ENCODE measurements around the gene DHH.
"Not testable (repeated sequence)": the region's sequence is repeated elsewhere in the genome, so short reads cannot be mapped to it uniquely, and the experiment has no call there.

DHH gene

DNA sequence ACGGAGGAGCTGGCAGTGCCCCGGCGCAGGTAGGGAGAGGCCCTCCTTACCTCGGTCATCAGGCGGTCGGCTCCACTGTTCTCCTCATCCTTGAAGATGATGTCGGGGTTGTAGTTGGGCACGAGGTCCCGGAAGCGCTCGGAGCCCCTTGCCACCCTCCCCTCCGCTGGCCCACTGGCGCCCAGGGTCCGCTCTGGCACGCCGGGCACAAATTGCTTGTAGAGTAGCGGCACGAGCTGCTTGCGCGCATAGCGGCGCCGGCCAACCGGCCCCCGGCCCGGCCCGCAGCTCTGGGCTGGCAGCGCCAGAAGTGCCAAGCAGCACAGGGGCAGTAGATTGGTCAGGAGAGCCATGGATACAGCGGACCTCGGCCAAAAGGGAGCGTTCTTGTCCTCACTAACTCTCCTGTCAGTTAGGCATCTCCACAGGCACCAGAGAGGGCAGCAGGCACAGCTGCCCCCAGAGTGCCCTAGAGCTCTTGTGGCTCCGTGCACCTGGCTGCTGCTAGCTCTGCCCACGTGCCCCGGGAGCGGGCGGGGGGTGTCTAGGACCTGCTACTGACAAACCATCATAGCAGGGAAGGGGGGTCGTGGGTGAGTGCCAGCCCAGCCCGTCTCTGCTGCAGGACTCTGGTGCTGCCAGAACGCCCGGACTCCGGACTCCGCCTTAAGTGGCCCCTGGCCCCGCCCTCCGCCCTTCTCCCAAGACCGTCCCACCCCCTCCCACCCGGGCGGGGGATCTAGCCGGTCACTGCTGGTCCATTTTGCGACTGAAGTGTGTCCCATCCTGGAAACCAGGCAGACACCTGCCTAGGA, at the start of gene DHH:
Gene DHH (minus strand): TSS at position 642 of the 815 bp plus-strand sequence. CDS start 289 bp downstream, at position 353.
- DNase-seq, result peak; percentile 10

DNA sequence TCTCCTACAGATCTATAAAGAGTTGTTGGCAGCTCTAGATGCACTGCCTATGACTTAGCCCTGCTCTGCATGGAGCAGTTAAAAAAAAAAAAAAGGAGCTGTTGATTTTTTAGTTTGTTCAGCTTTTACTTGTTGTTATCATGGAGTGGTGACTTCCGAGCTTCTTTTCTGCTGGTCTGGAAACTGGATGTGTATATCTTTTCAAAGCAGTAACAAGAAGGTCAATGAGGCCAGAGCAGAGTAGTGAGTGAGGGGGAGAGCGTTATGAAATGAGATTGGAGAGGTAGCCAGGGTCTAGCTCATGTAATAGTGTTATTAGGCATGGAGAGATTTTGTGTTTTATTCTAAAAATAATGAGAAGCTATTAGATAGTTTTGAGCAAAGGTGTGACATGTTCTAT, 49.8 kb upstream of the DHH start:
- DNase-seq, result no peak

DNA sequence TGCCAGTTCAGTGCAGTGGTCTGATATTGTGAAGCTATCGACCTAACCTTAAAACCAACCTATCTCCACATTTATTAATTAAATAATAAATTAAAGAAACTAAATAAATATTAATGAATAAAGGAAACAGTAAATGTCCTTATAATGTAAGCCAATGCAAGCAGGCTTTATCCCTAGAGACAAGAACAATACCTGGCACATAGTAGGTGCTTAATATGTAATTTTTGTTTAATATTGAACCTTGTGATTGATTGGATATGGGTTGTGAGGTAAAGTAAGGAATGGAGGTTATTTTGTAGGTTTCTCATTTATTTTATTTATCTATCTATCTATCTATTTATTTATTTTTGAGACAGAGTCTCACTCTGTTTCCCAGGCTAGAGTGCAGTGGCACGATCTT, 44.4 kb upstream of the DHH start:
- no peak for DNase-seq

DNA sequence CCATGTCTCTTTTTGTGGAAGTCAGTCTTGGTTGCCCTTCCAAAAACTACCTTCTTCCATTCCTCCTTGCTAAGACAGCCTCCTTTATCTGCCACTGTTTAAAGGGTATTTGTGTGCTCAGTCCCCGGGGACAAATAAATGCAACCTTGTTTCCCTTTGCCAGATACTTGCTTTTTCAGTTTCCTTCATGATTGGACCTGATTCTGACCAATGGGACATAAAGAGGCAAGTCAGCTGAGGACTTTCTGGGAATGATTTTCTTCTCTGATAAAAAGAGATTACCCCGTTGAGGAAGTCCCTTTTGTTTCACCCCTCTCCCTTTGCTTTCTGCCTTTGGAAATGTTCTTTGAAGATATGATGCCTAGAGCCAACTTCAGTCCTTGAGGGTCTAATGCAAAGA, 44.0 kb upstream of the DHH start:
- no peak for DNase-seq

DNA sequence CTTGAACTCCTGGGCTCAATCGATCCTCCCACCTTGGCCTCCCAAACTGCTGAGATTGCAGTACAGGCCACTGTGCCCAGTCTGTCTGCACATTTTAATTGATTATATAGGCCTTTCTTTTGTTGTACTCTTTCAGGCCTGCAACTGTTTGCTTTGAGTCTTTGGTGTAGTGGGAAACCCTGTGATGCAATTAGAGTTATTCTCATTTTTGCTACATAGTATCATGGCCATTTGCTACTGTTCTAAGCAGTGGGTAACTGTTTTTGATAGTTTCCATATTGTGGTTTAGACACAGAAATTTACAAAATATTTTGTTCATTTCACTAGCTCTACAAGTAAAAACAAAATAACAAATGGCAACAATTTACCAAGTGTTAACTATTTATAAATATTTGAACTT, 42.9 kb upstream of the DHH start:
- DNase-seq, result no peak

DNA sequence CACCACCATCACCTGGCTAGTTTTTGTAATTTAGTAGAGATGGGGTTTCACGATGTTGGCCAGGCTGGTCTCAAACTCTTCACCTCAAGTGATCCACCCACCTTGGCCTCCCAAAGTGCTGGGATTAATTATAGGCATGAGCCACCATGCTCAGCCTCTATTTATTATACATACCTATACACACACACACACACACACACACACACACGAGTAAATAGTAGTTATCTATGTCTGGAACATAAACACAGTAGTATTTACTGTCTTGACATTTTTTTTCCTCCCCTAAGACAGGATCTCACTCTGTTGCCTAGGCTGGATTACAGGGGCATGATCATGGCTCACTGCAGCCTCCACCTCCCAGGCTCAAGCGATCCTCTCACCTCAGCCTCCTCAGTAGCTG, 42.4 kb upstream of the DHH start:
- not testable (repeated sequence) for DNase-seq

DNA sequence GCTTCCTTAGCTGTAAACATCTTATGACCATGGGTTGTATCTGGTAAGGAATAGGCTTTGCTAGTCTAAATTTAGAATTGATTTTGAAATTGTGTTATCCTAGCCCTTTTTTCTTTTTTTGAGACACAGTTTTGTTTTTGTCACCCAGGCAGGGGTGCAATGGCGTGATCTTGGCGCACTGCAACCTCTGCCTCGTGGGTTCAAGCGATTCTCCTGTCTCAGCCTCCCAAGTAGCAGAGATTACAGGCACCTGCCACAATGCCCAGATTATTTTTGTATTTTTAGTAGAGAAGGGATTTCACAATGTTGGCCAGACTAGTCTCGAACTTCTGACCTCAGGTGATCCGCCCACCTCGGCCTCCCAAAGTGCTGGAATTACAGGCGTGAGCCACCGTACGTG, 39.0 kb upstream of the DHH start:
- DNase-seq, result no peak

DNA sequence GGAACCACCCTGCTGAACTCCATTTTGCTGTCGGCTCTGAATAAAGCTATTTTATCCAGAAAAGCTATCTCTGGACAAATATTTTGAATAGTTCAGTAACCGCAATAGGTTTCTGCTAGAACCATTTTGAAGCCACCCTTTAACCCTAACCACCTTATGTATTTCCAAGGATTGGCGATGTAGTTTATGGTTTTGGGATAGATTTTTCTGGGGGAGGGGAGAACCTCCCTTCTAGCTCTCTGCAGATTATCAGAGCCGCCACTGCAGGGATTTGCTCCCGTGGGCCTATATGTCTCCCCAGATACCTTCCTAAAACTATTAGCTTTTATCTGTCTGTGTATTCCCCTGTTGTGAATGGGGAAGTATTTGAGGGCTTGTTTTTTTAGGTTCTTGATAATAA, 38.4 kb upstream of the DHH start:
- DNase-seq, result no peak

DNA sequence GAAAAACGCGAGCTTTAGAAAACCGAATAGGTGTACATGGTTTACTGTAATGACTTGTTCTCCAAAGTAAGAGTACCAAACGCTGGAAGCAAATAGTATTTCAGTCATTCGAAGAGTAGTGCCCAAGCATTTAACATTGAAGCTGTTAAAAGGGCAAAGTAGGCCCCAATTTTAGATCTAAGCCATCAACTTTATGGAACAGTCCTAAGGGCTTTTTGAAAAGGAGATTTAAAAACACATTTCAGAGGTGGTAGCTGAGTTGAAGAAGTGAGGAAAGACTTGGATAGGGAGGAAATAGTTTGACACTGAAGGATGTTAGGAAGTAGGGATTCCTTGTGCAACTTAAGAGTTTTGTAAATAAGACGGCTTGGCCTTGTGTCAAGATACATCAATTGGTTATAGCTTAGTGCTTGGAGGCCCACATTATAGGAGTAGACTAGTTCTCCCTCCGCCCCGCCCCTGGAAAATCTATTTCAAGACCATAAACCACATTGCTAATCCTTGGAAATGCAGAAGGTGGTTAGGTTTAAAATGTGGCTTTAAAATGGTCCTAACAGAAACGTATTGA, 37.4 kb upstream of the DHH start:
- DNase-seq, result peak; percentile 36

DNA sequence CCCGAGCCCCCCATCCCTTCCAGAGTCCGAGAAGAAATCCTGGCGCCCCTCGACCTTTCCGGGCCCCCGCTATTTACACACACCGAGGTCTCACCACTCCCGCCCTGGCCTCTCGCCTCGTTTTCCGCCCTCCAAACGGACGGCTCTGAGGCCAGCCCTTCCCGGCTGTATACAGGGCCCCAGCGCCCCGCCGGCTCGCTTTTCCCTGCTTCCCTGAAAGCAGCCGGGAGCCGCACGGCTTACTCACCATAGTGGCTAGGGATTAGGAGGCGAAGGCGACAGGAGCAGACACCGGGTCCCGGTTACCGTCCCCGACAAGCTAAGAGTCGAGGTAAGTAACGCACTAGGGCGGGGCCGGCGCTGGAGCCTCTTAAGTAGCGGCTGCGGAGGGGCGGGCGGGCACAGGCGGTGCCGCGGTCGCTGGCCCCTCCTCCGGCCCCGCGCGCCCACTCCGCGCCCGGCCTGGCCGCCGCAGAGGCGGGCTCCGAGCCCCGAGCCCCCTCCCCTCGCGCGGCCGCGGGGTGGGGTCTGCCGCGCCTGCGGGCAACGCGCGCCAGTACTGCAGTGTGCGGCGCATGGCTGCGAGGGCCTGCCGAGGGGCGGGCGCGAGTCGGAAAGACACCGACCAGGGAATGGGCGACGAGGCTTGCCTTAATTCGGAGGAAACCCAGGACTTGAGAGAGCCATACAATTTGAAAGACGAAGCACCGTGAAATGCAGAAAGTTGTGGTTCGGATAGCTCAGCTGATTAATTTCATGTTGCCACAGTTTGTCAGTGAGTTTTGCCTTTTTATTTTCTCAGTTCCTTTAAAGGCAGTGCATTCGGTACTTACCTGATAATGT, 36.7 kb upstream of the DHH start, which contains the start of gene TUBA1B:
Gene TUBA1B (minus strand): TSS at position 345 of the 843 bp plus-strand sequence. CDS start 95 bp downstream, at position 250.
- DNase-seq, result peak; percentile 86

DNA sequence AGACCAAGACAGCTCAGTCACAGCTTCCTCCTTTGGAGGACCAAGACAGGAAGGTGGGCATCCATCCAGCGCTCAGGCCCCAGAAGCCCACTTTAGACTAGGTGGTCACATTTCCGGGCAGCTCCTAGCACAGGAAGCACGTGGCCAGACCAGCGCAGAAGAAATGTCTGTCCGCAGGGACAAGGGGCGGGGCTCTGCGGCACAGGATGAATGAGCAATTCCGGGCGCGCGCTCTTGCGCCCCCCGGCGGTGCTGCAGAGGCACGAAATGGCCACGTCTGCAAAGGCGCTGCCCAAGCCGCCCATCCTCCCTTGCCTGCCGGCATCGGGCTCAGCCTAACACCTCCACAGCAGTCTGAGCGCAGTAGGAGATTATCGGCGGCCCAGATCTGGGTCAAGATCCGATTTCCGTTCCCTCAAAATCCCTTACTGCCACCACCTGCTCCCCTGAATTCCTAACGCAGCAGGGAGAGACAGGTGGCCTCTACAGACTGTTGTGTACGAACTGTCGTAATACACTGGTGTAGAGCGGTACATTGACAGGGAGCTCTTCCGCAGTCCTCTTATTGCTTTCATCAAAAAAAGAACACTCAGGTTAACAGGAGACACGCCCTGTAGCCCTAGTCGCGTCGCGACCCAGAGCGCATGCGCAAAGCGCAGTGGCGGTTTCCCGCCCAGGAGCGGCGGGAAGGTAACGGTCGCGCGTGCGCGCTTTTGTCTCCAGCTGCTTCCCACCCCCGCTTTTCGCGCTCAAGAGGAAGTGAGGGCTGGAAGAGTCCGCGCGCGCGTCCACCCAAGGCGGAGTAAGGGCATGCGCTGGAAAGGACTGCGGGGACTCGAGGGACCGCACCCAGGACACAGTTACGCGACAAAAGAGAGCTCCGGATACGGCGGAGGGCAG, 35.8 kb upstream of the DHH start:
- peak; percentile 80 for DNase-seq

DNA sequence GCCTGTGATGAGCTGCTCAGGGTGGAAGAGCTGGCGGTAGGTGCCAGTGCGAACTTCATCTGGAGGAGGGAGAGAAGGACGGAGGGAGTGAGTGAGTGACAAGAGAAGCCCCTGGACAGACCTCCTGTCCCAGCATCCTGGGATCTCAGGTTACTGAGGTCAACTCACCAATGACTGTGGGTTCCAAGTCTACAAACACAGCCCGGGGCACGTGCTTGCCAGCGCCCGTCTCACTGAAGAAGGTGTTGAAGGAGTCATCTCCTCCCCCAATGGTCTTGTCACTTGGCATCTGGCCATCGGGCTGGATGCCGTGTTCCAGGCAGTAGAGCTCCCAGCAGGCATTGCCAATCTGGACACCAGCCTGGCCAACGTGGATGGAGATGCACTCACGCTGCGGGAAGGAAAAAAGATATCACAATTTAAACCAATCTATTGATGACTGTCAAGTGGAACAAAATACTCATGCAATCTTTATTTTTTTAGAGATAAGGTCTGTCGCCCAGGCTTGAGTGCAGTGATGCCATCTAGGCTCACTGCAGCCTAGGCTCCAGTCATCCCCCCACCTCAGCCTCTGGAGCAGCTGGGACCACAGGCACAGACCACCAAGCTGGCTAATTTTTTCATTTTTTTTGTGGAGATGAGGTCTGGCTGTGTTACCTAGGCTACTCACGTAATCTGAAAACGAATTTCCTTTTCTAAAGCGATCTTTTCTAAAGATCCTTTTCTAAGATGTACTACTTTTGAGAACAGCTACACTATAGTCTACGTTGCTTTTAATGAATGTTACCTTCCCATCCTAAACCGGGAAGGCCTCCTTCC, 34.9 kb upstream of the DHH start:
- DNase-seq, result no peak

DNA sequence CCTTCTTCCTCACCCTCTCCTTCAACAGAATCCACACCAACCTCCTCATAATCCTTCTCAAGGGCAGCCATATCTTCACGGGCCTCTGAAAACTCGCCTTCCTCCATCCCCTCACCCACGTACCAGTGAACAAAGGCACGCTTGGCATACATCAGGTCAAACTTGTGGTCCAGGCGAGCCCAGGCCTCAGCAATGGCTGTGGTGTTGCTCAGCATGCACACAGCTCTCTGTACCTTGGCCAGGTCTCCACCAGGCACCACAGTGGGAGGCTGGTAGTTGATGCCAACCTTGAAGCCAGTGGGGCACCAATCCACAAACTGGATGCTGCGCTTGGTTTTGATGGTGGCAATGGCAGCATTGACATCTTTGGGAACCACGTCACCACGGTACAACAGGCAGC, 33.4 kb upstream of the DHH start:
- DNase-seq, result not testable (repeated sequence)

DNA sequence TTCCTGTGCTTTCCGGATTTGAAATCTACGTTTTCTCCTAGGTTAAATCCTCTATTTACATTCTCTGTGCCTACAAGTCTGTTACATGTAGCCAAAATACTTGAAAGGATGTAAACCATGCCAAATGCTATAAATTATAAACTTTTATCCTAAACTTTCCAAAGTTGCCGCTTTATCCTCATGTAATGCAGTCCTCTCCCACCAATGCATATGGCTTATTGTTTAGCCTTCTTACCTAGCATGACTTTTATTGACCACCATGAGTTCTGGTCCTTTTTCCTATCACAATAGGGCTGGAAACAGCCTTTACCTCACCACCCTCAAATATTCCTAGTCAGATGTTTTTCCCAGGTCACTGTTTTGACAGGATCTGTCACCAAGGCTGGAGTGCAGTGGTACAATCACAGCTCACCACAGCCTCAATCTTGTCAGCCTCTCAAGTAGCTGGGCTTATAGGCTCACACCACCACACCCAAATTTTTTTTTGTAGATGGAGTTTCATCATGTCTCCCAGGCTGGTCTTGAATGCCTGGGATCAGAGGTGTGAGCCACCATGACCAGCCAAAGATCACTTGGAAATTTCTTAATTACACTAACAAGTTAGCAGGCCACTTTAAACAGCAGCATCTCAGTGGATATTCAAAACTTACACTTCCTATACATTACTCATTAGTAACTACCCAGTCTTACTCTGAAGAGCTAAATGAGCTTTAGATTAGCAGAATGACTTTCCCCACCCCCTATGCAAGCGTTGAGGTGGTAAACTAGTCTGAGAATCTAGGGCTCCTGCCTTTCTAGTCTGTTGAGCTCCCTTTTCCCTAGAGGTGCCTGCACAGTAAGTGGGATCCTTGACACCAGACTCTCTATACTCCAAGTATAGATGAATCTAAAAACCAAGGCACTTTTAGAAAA, 32.5 kb upstream of the DHH start:
- peak; percentile 11 for DNase-seq

DNA sequence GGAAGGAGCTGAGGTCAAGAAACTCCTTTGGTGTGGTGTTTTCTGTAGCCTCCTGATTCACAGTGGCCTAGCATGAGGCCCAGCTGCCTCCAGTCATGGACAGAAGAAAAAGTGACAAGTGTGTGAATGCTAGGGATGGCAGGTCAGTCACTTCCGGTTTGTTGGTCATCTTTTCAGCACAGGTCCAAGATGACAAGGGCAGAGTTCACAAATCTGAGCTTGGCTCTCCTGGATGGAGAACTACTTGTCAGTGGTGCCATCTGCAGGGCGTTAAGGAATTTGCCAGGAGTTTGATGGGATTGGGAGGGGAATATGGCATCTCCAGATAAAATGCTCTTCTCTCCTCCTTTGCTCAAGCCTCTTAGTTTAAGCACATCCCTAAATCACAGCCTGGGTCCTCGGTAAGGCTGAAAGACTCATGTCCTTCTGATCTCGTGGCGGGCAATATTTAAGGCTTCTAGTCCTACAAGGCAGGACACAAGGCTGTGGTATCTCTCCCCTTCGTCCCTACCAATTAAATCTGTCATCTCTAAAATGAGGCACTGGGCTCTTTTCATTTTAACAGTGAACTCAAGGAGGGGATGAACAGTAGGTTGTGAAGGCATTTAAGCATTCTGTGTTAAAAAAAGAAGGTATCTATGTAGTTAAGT, 26.6 kb upstream of the DHH start:
- DNase-seq, result peak; percentile 28

DNA sequence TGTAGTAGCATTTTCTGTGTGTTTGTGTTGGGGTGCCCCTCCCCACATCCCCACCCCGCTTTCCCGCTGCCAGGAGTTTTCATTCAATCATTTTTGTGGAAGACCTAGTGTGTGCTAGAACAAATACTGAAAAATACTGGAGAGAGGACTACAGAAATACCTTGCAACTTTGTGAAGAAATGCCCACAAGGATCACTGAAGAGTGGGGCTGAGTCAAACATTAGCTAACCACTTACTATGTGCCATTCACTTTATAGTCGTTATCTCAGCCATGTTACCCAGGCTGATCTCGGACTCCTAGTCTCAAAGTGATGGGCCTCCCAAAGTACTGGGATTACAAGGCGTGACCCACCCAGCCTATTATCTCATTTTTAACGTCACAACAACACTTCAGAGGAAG, 16.6 kb upstream of the DHH start:
- no peak for DNase-seq

DNA sequence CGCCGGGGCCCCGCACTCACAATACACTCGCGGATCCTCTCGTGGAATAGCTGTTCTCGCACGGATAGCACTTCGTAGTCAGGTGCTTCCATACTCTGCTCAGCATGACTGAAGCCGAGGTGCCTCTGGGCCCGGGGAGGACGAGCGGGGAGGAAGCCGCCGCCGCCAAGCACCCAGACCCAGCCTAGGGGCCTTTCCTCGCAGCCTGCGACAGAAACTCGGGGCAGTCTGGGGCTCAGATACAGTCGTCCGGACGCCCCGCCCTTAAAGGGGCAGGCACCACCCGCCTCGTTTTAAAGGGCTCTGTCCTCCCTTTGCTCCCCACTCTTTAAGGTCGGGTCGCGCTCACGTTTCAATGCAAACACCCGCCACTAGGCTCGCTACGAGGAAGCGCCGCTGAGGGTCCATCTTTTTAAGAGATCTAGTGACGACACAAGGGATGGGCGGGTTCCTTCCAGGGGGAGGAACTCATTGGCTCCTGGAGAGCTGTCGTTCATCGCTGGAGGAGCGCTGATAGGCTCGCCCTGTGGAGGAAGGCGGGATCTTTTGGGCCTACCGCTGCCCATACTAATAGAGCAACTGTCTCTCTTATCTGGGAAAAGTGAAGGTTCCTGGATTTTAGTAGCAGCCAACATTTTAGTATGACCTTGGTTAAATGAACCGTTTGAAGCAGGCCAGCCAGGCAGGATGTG, 16.0 kb upstream of the DHH start, which contains the start of gene LMBR1L:
Gene LMBR1L (minus strand): TSS at position 384 of the 692 bp plus-strand sequence. CDS start 292 bp downstream, at position 92.
- peak; percentile 98 for DNase-seq

DNA sequence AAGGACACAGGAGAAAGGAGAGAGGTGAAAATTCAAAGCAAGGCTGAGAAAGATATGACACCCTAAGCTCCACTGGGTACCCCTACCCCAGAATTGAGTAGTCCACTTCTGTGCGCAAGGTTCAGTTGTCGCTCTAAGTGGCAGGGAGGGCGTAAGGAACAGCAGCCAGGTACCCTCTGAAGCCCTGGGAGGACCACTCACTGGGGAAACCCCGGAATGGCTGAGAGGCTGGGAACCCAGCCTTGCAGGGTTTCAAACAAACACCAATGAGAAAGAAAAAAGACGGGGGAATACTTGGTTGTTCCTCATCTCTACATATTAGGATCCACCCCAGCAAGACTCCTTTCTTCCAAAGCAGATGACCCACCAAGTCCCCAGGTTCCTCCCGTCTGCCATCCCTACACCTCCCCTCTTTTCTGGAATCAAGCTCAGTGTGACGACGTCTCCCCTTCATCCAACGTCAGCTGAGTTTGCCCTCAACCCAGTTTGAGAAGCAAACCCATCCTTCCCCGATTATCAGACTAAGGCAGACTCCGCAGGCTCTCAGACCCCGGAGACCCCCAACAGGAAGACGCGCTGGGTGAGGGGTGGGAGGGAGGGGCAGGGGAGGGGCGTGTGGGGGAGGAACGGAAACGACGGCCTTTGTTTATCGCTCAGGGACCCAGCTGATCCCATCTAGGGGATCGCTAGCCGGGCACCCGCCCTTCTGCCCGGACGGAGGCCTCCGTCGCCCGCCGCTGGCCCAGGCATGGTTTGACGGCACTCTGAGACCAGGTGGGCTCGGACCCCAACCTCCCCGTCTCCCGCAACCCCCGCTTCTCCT, 15.3 kb upstream of the DHH start:
- peak; percentile 25 for DNase-seq

Data from NCI-H748 treated with DMSO at 0.1 percent for 48 hours (cell line).